ENCODE results near the gene CECR2.

DNA sequence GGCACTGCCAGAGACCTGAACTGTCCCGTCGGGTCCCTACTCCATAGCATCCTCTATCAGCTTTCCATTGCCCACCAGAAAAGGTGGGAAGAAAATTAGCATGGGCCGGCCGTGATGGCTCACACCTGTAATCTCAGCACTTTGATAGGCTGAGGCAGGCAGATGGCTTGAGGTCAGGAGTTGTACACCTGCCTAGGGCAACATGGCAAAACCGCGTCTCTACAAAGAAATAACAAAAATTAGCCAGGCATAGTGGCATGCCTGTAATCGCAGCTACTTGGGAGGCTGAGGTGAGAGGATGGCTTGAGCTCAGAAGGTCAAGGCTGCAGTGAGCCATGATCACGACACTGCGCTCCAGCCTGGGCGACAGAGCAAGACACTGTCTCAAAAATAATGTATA is 197.5 kb downstream of the CECR2 start:
- TF ChIP-seq SIN3A (IDR thresholded peaks at IDR 0.05; ENCODE audit: borderline replicate concordance, low read depth, low read length) (no peak), TAF1 (IDR thresholded peaks at IDR 0.05; ENCODE audit: borderline replicate concordance, low read depth, low read length) (no peak), SMC3 (IDR thresholded peaks at IDR 0.05; ENCODE audit: low read depth, low read length) (no peak), IRF3 (IDR thresholded peaks at IDR 0.05; ENCODE audit: low read depth, low read length) (no peak), CHD2 (IDR thresholded peaks at IDR 0.05; ENCODE audit: low read length, partially characterized antibody) (no peak), EZH2phosphoT487 (IDR thresholded peaks at IDR 0.05; ENCODE audit: borderline replicate concordance, low read depth) (no peak), MXI1 (IDR thresholded peaks at IDR 0.05; ENCODE audit: low read depth, low read length) (no peak)
- TF ChIP-seq, protein P1, sequence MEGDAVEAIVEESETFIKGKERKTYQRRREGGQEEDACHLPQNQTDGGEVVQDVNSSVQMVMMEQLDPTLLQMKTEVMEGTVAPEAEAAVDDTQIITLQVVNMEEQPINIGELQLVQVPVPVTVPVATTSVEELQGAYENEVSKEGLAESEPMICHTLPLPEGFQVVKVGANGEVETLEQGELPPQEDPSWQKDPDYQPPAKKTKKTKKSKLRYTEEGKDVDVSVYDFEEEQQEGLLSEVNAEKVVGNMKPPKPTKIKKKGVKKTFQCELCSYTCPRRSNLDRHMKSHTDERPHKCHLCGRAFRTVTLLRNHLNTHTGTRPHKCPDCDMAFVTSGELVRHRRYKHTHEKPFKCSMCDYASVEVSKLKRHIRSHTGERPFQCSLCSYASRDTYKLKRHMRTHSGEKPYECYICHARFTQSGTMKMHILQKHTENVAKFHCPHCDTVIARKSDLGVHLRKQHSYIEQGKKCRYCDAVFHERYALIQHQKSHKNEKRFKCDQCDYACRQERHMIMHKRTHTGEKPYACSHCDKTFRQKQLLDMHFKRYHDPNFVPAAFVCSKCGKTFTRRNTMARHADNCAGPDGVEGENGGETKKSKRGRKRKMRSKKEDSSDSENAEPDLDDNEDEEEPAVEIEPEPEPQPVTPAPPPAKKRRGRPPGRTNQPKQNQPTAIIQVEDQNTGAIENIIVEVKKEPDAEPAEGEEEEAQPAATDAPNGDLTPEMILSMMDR (IDR thresholded peaks at IDR 0.05): no peak
